ENCODE results near the gene NUDT15.

- TF ChIP-seq, protein P1, sequence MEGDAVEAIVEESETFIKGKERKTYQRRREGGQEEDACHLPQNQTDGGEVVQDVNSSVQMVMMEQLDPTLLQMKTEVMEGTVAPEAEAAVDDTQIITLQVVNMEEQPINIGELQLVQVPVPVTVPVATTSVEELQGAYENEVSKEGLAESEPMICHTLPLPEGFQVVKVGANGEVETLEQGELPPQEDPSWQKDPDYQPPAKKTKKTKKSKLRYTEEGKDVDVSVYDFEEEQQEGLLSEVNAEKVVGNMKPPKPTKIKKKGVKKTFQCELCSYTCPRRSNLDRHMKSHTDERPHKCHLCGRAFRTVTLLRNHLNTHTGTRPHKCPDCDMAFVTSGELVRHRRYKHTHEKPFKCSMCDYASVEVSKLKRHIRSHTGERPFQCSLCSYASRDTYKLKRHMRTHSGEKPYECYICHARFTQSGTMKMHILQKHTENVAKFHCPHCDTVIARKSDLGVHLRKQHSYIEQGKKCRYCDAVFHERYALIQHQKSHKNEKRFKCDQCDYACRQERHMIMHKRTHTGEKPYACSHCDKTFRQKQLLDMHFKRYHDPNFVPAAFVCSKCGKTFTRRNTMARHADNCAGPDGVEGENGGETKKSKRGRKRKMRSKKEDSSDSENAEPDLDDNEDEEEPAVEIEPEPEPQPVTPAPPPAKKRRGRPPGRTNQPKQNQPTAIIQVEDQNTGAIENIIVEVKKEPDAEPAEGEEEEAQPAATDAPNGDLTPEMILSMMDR (IDR thresholded peaks at IDR 0.05), result no peak
- no peak for TF ChIP-seq POLR2A (IDR thresholded peaks at IDR 0.05)
Observed at GRCh38 chr13:48029859-48030258, 7.7 kb upstream of the NUDT15 start.
